WERI-Rb-1 (cell line): Measurements from ENCODE around the gene KCNJ4.

Experiments used
- DNase-seq: peaks from one replicate; pipeline ENCODE4 v3.0.0-alpha.2; 2020
- H3K27ac ChIP-seq: fragments of 250-450 bp; sonication (Bioruptor Pico); 2 replicates; pipeline ENCODE4 v1.5.1; 2020; ENCODE audit warnings: mild to moderate bottlenecking, moderate library complexity
- H3K27me3 ChIP-seq: fragments of 250-450 bp; sonication (Bioruptor Pico); 2 replicates; pipeline ENCODE4 v1.5.1; 2021; ENCODE audit warnings: mild to moderate bottlenecking, low read depth, moderate library complexity; ENCODE audit not compliant: insufficient read depth, severe bottlenecking
- H3K36me3 ChIP-seq: fragments of 250-450 bp; sonication (Bioruptor Pico); 2 replicates; pipeline ENCODE4 v1.5.1; 2020; ENCODE audit warnings: mild to moderate bottlenecking, moderate library complexity
- H3K4me3 ChIP-seq: 2 replicates; pipeline ENCODE4 v1.5.1; 2011; ENCODE audit warnings: low read depth, mild to moderate bottlenecking, control low read depth, low read length
- H3K9me3 ChIP-seq: fragments of 250-450 bp; sonication (Bioruptor Pico); 2 replicates; pipeline ENCODE4 v1.5.1; 2021; ENCODE audit warnings: mild to moderate bottlenecking, moderate library complexity; ENCODE audit not compliant: severe bottlenecking
- TF ChIP-seq, protein P1 (sequence below): IDR thresholded peaks from 2 replicates; pipeline ENCODE4 v1.5.1; 2011; ENCODE audit warnings: low read depth, mild to moderate bottlenecking, control low read depth, inconsistent platforms, low read length

Gene KCNJ4

DNA sequence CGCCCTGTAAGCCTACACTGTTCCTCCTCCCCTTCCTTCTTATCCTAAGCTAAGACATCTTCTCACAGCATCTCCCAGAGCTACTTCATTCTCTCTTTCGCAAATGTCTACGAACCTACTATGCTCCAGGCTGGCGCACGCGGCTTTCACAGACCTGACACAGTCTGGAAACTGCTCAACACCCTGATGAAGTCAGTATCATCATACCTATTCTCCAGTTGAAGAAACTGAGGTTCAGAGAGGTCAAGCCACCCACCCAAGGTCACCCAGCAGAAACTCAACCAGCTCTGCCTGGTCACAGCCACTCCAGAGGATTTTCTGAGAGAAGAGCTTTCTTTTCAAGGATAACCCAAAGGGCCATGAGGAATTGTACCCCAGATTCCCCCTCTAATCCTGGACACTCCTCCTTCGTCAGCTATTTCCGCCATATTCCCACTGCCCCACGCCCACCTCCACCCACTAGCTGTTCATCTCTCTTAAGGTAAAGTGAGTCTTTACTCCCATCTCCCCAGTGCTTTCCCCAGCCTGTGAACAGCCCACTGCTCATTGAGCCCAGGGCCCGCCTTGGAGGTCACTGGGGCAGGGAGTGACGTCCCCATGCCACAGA lies 1.8 kb downstream of the KCNJ4 start:
- Histone ChIP-seq H3K36me3 (no peaks in the 10 kb centered on the region; the same call in 1 of the 2 replicates), H3K9me3 (no peaks in the 10 kb centered on the region), H3K4me3 (no peak overlapping the region), H3K27ac (peak overlapping the region; percentile 14; the same call in 1 of the 2 replicates), H3K27me3 (no peaks in the 10 kb centered on the region)
- TF ChIP-seq, protein P1, sequence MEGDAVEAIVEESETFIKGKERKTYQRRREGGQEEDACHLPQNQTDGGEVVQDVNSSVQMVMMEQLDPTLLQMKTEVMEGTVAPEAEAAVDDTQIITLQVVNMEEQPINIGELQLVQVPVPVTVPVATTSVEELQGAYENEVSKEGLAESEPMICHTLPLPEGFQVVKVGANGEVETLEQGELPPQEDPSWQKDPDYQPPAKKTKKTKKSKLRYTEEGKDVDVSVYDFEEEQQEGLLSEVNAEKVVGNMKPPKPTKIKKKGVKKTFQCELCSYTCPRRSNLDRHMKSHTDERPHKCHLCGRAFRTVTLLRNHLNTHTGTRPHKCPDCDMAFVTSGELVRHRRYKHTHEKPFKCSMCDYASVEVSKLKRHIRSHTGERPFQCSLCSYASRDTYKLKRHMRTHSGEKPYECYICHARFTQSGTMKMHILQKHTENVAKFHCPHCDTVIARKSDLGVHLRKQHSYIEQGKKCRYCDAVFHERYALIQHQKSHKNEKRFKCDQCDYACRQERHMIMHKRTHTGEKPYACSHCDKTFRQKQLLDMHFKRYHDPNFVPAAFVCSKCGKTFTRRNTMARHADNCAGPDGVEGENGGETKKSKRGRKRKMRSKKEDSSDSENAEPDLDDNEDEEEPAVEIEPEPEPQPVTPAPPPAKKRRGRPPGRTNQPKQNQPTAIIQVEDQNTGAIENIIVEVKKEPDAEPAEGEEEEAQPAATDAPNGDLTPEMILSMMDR, result no peak
- DNase-seq, result no peak

DNA sequence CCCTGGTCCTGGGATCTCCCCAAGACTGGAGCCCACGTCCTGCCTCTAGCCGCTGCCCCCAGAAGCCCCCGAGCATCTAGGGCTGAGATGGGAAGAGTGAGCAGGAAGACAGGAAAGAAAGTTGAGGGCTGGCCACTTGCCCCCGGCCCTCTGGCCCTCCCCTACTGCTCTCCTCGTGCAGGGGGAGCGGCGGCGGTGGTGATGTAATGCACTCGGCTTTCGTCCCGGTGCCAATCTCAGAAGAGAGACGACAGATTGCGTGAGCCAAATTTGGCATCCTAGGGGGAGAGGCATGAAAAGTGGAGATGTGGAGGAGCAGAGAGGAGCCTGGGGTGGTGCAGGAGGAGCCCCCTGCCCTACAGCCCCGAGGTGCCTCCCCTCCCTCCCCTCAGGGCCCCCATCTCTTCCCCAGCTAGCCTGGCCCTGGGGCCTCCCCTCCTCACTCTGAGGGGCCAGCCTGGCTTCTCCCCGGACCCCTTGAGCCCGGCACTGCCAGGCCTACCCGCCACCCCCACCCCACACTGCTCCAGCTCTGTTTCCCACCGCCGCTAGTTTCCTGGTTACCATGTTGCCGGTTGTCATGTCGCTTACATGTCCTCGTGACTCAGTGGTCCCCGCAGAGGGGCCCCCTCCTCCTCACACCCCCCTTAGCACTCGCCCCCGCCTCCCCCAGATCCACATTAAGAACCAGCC lies 2.5 kb downstream of the KCNJ4 start:
- no peaks in the 10 kb centered on the region for H3K9me3 ChIP-seq
- no peaks in the 10 kb centered on the region; the same call in 1 of the 2 replicates for H3K36me3 ChIP-seq
- peak overlapping the region; percentile 78 for H3K27ac ChIP-seq
- no peak overlapping the region for H3K4me3 ChIP-seq
- TF ChIP-seq, protein P1, result no peak
- DNase-seq, result peak; percentile 46
- no peaks in the 10 kb centered on the region for H3K27me3 ChIP-seq

DNA sequence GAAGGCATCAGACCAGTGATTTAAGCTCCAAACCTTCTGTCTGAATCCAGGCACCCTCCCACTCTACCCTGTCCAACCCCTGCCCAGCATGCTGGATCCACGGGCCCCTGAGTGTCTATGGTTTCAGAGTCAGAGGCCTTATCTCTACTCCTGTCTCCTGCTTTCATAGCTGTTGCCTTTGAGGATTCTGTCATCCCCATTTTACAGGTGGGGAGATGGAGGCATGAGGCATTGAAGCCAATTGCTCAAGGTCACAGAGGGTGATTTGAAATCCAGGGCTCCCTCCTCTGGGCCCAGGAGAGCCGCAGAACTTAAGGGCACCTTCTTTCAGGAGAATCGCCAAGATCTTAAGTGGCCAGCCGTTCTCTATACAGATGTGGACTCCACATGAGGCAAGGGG lies 3.1 kb downstream of the KCNJ4 start:
- Histone ChIP-seq H3K27me3 (no peaks in the 10 kb centered on the region), H3K27ac (peak overlapping the region; percentile 78), H3K4me3 (no peak overlapping the region), H3K9me3 (no peaks in the 10 kb centered on the region), H3K36me3 (no peaks in the 10 kb centered on the region; the same call in 1 of the 2 replicates)
- DNase-seq, result no peak
- TF ChIP-seq, protein P1, result no peak

DNA sequence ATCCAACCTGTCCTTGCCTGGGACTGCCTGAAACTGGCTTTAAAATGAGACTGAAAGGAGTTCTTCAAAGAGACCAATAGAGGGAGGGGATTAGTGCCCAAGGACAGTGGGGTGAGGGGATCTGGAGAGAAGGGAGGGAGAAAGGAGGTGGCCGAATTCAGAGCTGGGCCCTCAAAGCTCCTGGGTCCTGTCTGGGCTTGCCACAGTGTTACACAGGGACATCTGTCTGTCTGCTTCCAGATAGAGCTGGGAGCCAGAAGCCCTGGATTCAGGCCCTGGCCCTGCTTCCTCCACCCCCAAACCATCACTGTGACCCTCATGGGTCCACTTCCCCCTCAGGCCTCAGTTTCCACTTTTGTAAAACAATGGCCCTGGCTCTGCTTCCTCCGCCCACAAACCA lies 3.6 kb downstream of the KCNJ4 start:
- Histone ChIP-seq H3K27ac (peak overlapping the region; percentile 78), H3K9me3 (no peaks in the 10 kb centered on the region), H3K4me3 (no peak overlapping the region), H3K36me3 (no peaks in the 10 kb centered on the region; the same call in 1 of the 2 replicates), H3K27me3 (no peaks in the 10 kb centered on the region)
- peak; percentile 74 for DNase-seq
- TF ChIP-seq, protein P1, result no peak

DNA sequence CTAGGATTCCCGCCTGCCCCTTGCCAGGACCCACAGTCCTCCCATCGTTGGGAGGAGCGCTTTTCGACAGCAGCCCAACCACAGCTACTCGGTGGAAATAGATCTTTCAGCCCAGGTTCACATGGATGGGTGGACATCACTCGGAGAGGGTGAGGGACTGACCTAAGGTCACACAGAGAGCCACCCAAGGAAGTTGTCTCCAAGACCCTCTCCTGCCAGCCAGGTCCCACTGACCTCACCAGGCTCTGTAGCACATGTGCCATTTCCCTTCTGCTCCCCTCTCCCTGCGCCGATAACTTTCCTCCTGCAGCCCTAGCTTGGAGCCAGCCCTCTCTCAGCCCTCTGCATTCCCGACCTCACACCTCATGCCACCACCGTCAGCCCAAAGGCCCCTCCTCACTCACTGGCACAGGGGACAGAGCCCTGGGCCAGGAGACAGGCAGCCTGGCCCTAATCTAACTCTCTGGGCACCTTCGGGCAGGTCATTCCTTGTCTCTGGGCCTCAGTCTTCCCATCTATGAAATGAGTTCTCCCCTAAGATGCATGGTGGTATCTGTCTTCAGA lies 4.7 kb downstream of the KCNJ4 start:
- Histone ChIP-seq H3K27ac (peak overlapping the region; percentile 78), H3K9me3 (no peaks in the 10 kb centered on the region), H3K27me3 (no peaks in the 10 kb centered on the region), H3K36me3 (no peaks in the 10 kb centered on the region; the same call in 1 of the 2 replicates), H3K4me3 (no peak overlapping the region)
- TF ChIP-seq, protein P1, result no peak
- no peak for DNase-seq
